D721Med (cell line): ENCODE measurements around the gene SBF1.

ENCODE experiments used
- DNase-seq: peaks from one replicate; pipeline ENCODE4 v3.0.0; 2011; ENCODE audit warnings: low spot score; ENCODE audit not compliant: insufficient read length
- FAIRE-seq: peaks from 2 replicates; lab custom pipeline; 2011; peaks lifted over from hg19 to GRCh38; lab: Jason Lieb, UNC
- CTCF ChIP-seq: IDR thresholded peaks from 2 replicates; pipeline ENCODE4 v1.5.1; 2012; ENCODE audit warnings: mild to moderate bottlenecking, control low read depth; ENCODE audit not compliant: insufficient read depth; ENCODE audit errors: missing control alignments

The SBF1 gene

GRCh38 chr22:50513175-50513574, 38.3 kb upstream of the SBF1 start:
- DNase-seq (no peak), FAIRE-seq (no peak)

GRCh38 chr22:50508897-50509296, 34.1 kb upstream of the SBF1 start:
- no peak for TF ChIP-seq CTCF
- DNase-seq = no peak

More at GRCh38 chr22:50513175-50513574, 38.3 kb upstream of the SBF1 start:
- TF ChIP-seq CTCF = no peak

GRCh38 chr22:50507991-50508884, 33.4 kb upstream of the SBF1 start, which contains the start of gene NCAPH2:
NCAPH2 (plus strand) TSS chr22:50508224; CDS start chr22:50508338, 114 bp downstream.
- TF ChIP-seq CTCF = no peak
- DNase-seq (peak; percentile 74), FAIRE-seq (no peak)

More at GRCh38 chr22:50508897-50509296, 34.1 kb upstream of the SBF1 start:
- no peak for FAIRE-seq

- FAIRE-seq (no peak), DNase-seq (peak; percentile 66)
- TF ChIP-seq CTCF = no peak
These were observed 32.7 kb upstream of the SBF1 start, which contains the start of gene LMF2 for GRCh38 chr22:50507421-50507990. LMF2 (minus strand) TSS chr22:50507702; CDS start chr22:50507675, 27 bp downstream.

GRCh38 chr22:50506611-50507420, 32.0 kb upstream of the SBF1 start:
- DNase-seq = no peak
- no peak for FAIRE-seq

More at GRCh38 chr22:50506611-50507420, 32.0 kb upstream of the SBF1 start:
- no peak for TF ChIP-seq CTCF
